ENCODE measurements around the gene TNFSF15.

Gene TNFSF15

DNA sequence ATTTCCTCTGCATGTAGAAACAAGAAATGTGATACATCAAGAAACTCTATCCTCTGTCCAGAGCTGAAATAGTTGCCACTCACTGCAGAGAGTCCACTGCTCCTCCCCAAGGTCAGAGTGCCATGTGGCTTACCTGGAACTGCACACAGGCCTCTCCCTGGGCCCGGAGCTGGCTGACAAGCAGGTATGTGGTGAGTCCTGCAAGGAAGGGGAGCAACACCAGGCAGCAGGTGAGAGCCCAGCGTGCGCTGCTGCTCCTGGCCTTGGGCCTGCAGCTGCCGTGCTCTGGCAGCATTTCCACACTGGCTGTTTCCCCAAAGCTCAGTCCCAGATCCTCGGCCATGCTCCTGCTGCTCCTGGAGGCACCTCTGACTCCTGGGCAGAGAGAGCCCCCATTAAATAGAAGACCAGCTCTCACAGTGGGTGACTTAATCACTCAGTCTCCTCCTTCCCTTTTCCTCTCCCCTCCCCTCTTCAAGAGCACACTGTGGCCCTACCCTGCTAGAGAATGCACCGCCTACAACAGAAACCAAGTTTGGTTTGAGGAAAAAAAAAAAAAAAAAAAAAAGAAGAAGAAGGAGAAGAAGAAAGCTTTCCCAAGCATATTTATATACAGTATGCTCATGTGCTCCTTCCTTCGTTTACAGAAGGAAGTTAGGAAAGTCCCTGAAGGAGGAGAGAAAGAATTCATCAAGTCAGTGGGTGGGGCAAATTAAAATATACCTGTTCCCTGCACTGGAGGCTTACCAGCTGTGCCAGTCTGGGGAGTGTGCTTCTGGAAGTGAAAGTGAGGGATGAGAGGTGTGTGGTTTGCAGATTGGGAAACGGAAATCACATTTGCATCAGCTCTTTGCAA lies at the start of gene TNFSF15:
TSS of gene TNFSF15 (minus strand) at position 370 of the 856 bp plus-strand sequence. CDS start at position 343, 27 bp downstream.
- peak; percentile 8 for DNase-seq (ENCODE audit: low read depth, low spot score)

DNA sequence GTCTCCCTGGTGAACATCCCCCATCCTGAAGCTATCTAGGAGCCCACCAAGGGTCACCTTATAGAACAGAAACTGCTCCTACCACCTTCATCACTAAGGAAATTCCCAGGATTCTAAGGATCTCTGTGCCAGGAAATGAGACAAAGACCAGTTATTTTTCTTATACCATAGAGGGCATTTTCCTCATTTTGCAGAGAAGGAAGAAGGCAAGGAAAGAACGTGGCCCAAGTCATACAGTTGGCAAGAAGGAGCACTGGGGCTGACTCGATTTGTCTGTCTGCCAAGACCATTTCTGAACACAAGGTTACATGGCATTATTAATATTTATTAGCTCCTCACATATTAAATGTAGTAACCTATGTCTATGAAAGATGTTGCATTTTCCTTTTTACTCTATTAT lies 49.6 kb upstream of the TNFSF15 start:
- no peak for DNase-seq (ENCODE audit: low read depth, low spot score)

DNA sequence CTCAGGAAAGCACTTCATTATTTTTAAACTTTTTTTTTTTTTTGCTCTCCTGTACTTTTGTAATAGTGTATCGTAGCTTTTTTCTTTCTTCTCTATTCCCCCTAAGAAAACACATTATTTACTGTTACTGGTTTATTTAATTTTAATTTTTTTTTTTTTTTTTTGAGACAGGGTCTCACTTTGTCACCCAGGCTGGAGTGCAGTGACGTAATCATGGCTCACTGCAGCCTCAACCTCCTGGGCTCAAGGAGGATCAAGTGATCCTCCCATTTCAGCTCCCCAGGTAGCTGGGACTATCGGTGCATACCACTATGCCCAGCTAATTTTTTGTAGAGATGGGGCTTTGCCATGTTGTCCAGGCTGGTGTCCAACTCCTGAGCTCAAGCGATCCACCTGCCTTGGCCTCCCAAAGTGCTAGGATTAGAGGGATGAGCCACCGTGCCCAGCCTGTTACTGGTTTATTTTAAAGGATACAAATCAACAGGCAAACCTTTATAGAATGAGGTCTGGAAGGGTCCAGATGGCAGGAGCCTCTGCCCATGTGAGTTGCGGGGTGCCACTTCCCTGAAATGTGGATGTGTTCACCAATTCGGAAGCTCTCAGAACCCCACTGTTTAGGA lies 49.0 kb upstream of the TNFSF15 start:
- DNase-seq (ENCODE audit: low read depth, low spot score), result no peak

- DNase-seq (ENCODE audit: low read depth, low spot score), result no peak
These were observed 47.4 kb upstream of the TNFSF15 start for GRCh38 chr9:114853071-114853855.

DNA sequence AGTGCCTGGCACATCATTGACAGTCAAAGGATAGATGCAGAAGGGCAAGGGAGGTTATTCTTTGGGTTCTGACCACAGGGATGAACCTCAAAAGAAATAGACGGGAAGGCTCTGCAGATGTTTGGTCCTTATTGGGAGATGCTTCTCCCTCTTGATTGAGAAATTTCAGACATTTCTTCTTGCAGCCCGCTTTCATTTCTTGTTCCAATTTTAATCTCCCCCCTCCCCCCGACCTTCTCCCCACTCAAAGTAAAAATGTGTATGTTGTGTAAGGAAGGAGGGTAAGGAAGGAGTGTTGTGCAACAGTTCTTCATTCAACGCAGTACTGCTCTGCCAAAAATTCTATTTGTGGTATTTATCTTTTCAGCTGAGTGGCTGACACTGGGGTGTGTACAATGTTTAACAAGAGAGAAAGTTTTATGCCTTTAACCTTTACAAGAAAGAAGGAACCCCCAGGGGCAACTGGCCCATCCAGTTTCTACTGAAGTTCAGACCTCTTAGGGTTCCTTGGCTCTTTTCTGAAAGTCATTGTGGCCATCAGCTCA lies 46.3 kb upstream of the TNFSF15 start:
- DNase-seq (ENCODE audit: low read depth, low spot score), result peak; percentile 28

DNA sequence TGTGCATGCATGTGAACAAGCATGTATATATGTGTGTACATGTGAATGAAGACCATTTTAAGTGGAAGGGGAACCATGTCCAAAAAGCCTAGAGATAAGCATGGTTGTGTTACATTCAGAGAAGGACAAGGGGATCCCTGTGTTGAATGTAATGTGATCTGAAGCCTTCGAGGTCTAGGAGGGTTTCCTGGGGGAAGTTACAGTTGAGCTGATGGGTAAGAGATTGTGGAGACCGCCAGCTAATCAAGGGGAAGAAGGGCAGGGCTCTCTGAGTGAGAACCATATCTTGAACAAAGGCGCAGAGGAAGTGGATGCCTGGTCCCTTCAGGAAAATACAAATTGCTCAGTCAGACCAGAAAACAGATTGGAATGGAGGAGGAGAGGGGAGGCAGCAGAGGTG lies 45.5 kb upstream of the TNFSF15 start:
- DNase-seq (ENCODE audit: low read depth, low spot score), result no peak

GRCh38 chr9:114850871-114851270 lies 45.0 kb upstream of the TNFSF15 start:
- DNase-seq (ENCODE audit: low read depth, low spot score), result no peak

GRCh38 chr9:114849450-114849849 lies 43.6 kb upstream of the TNFSF15 start:
- DNase-seq (ENCODE audit: low read depth, low spot score), result peak; percentile 42

GRCh38 chr9:114847492-114848417 lies 41.9 kb upstream of the TNFSF15 start:
- no peak for DNase-seq (ENCODE audit: low read depth, low spot score)

GRCh38 chr9:114845373-114845772 lies 39.5 kb upstream of the TNFSF15 start:
- DNase-seq (ENCODE audit: low read depth, low spot score), result no peak

- no peak for DNase-seq (ENCODE audit: low read depth, low spot score)
These were observed 38.9 kb upstream of the TNFSF15 start for GRCh38 chr9:114844766-114845165.

GRCh38 chr9:114837923-114838322 lies 32.1 kb upstream of the TNFSF15 start:
- DNase-seq (ENCODE audit: low read depth, low spot score), result no peak

- DNase-seq (ENCODE audit: low read depth, low spot score), result no peak
These were observed 30.9 kb upstream of the TNFSF15 start for GRCh38 chr9:114836769-114837168.

- DNase-seq (ENCODE audit: low read depth, low spot score), result no peak
These were observed 28.5 kb upstream of the TNFSF15 start for GRCh38 chr9:114834386-114834785.

GRCh38 chr9:114830546-114830945 lies 24.7 kb upstream of the TNFSF15 start:
- DNase-seq (ENCODE audit: low read depth, low spot score), result no peak

DNA sequence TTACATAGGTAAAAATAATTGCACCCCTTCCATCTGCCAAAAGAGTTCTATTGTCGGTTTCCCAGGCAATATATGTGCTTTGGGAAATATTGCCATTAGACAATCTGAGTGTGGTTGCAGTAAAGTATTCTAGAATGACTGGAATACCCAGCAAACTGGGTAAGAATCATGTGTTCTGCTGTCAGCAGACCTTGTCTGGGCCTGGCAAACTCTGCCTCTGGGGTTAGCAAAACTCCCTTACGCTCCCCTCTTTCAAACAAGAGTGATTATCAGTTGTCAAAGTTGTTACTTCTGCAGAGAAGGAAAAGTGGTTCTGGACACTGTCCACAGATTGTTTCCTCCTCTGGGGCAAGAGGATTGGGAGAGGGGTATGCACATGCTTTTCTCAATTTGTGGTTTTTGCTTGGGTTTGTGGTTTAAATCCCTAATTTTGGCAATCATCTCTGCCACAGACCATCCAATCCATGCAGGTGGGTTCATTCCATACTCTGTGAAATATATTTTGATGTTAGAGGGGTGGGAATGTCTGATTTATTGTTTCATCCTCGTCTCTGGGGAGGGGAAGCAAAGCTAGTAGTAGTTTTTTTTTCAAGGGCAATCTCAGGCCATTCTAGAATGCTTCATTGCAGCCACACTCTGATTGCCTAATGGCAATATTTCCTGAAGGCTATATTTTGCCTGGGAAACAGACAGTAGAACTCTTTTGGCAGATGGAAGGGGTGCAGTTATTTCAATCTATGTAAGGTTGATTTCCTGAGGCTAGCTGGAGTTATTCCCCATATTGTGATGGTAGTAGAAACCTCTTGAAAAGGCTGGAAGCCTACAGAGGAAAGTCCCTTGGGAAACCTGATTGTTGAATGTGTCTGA lies 24.0 kb upstream of the TNFSF15 start:
- DNase-seq (ENCODE audit: low read depth, low spot score), result peak; percentile 39

GRCh38 chr9:114828303-114828650 lies 22.4 kb upstream of the TNFSF15 start:
- no peak for DNase-seq (ENCODE audit: low read depth, low spot score)

DNA sequence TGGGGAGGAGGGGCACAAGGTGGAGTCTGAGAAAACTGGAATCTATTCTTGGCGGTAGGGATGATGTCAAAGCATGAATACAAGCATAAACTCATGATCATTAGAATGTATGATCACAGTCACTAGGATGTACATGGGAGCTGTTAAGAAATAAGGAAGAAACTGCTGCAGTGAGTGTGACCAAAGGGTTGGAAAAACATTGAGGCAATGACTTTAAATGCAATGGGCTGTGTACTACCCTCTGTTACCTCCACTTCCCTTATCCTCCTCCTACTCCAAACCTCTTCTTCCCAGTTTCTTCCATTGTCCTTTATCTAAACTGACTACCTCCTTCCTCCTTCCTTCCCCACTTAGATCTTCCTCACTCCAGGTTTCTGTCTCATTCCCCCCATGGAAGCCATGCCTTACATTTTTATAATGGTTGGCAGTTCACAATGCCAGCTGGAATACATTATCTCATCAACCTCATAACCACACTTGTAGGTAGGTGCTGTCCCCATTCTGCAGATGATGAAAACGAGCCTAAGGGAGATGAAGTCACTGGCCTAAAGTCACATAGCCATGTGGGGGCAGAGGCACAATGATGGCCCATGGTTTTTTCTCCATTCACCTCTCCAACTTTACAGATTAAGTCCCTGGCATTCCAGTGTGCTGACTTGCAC lies 21.9 kb upstream of the TNFSF15 start:
- no peak for DNase-seq (ENCODE audit: low read depth, low spot score)

- no peak for DNase-seq (ENCODE audit: low read depth, low spot score)
These were observed 20.6 kb upstream of the TNFSF15 start for GRCh38 chr9:114826431-114826830.

Data from astrocyte of the hippocampus (primary cell).